CD8-positive, alpha-beta memory T cell (primary cell): ENCODE results near the gene ALKBH3. TPM values are rescaled to one million over a fixed set of nuclear protein-coding genes. Genes with fewer than 3 reads are reported as not detected.

Experiments used
- CTCF ChIA-PET: fragments of 350-600 bp; sonication (Branson Sonifier 250); formaldehyde crosslinking; loops from one replicate; lab custom pipeline; 2021; ENCODE audit warnings: antibody characterized with exemption; lab: Charles Lee
- POLR2A ChIA-PET: fragments of 350-600 bp; sonication (Branson Sonifier 250); formaldehyde crosslinking; loops from one replicate; lab custom pipeline; 2021; ENCODE audit warnings: antibody characterized with exemption; lab: Charles Lee
- DNase-seq, 5 donors: peaks; one replicate each; pipeline versions ENCODE4 v3.0.0 to v3.0.0-alpha.2; 2020 to 2022; ENCODE audit warnings: mixed read lengths in 1 of 5
- H3K27ac ChIP-seq: one replicate; pipeline ENCODE4 v1.7.0; 2013; ENCODE audit warnings: low read depth, mild to moderate bottlenecking, low read length, moderate library complexity
- H3K27me3 ChIP-seq: 2 replicates; pipeline ENCODE4 v1.7.0; 2013; ENCODE audit warnings: low read length, mild to moderate bottlenecking; ENCODE audit not compliant: insufficient read depth, poor library complexity, severe bottlenecking
- H3K36me3 ChIP-seq: 2 replicates; pipeline ENCODE4 v1.7.0; 2013; ENCODE audit warnings: mild to moderate bottlenecking, low read length, moderate library complexity; ENCODE audit not compliant: insufficient read depth
- H3K4me1 ChIP-seq: 2 replicates; pipeline ENCODE4 v1.7.0; 2013; ENCODE audit warnings: mild to moderate bottlenecking, low read length, moderate library complexity; ENCODE audit not compliant: insufficient read depth
- H3K4me3 ChIP-seq: 2 replicates; pipeline ENCODE4 v1.7.0; 2013; ENCODE audit warnings: mild to moderate bottlenecking, low read length
- H3K9me3 ChIP-seq: 2 replicates; pipeline ENCODE4 v1.7.0; 2013; ENCODE audit warnings: mild to moderate bottlenecking, low read length
- H3K27ac Mint-ChIP-seq, 8 donors: one replicate each; pipeline ENCODE4 v1.8.0; 2020 to 2021; ENCODE audit warnings: mixed read lengths in 8 of 8, mild to moderate bottlenecking in 6 of 8, inconsistent platforms in 3 of 8, moderate library complexity in 3 of 8
- H3K27me3 Mint-ChIP-seq, 2 donors: one replicate each; pipeline ENCODE4 v1.8.0; 2020 to 2021; ENCODE audit warnings: mixed read lengths in 2 of 2, mild to moderate bottlenecking in 1 of 2, moderate library complexity in 1 of 2
- H3K36me3 Mint-ChIP-seq, 3 donors: one replicate each; pipeline ENCODE4 v1.8.0; 2020 to 2021; ENCODE audit warnings: mixed read lengths in 3 of 3, inconsistent platforms in 1 of 3, mild to moderate bottlenecking in 1 of 3
- H3K4me1 Mint-ChIP-seq, 3 donors: one replicate each; pipeline ENCODE4 v1.8.0; 2020 to 2021; ENCODE audit warnings: mixed read lengths in 3 of 3, inconsistent platforms in 1 of 3, mild to moderate bottlenecking in 1 of 3
- H3K4me3 Mint-ChIP-seq, 7 donors: one replicate each; pipeline ENCODE4 v1.8.0; 2020 to 2021; ENCODE audit warnings: mixed read lengths in 7 of 7, mild to moderate bottlenecking in 6 of 7, moderate library complexity in 4 of 7, inconsistent platforms in 2 of 7
- H3K9me3 Mint-ChIP-seq, 5 donors: one replicate each; pipeline ENCODE4 v1.8.0; 2020 to 2022; ENCODE audit warnings: mixed read lengths in 5 of 5, mild to moderate bottlenecking in 3 of 5, moderate library complexity in 2 of 5, inconsistent platforms in 1 of 5
- polyA plus RNA-seq: library from polyadenylated mRNA; unstranded; fragments of 300-500 nt; fragmentation: Illumina TruSeq; gene quantifications from one replicate; pipeline ENCODE4 v1.2.3, GENCODE V29; 2021
- total RNA-seq, 2 experiments: library from RNA; stranded (reverse); gene quantifications; one replicate each; pipeline ENCODE4 v1.2.3, GENCODE V29; 2021

The ALKBH3 gene
- total and polyA plus RNA-seq, 3 experiments from 2014 or later, result 38.3 to 51.5 (median 51.1) TPM

- peak overlapping the region in 3 of 8 donors; percentile 19 to 73 (median 36) for H3K27ac Mint-ChIP-seq
These were observed 39.4 kb downstream of the ALKBH3 start for GRCh38 chr11:43919852-43920597.

GRCh38 chr11:43920598-43921419 lies 40.2 kb downstream of the ALKBH3 start:
- ChIA-PET CTCF (no interaction called here), POLR2A (no interaction called here)
- Histone ChIP-seq H3K4me3 (no peak overlapping the region), H3K27ac (no peak overlapping the region), H3K27me3 (no peaks in the 10 kb centered on the region), H3K36me3 (peaks cover 26% of the 10 kb centered on the region), H3K9me3 (no peaks in the 10 kb centered on the region), H3K4me1 (no peaks in the 10 kb centered on the region)
- Mint-ChIP-seq H3K27ac (peak overlapping the region in 1 of 8 donors; percentile 87), H3K4me1 (no peaks in the 10 kb centered on the region), H3K4me3 (no peak overlapping the region), H3K9me3 (no peaks in the 10 kb centered on the region), H3K36me3 (peaks cover 3 to 74% (median 15%) of the 10 kb centered on the region in 3 donors), H3K27me3 (no peaks in the 10 kb centered on the region)
- DNase-seq, result no peak

More at GRCh38 chr11:43919852-43920597, 39.4 kb downstream of the ALKBH3 start:
- Histone ChIP-seq H3K4me3 (no peak overlapping the region), H3K36me3 (peaks cover 27% of the 10 kb centered on the region), H3K9me3 (no peaks in the 10 kb centered on the region), H3K27ac (no peak overlapping the region), H3K27me3 (no peaks in the 10 kb centered on the region), H3K4me1 (no peaks in the 10 kb centered on the region)
- DNase-seq, result no peak
- Mint-ChIP-seq H3K36me3 (peaks cover 3 to 76% (median 17%) of the 10 kb centered on the region in 3 donors), H3K4me3 (no peak overlapping the region), H3K4me1 (no peaks in the 10 kb centered on the region), H3K9me3 (no peaks in the 10 kb centered on the region), H3K27me3 (no peaks in the 10 kb centered on the region)
- CTCF ChIA-PET, result no interaction called here
- POLR2A ChIA-PET, result no interaction called here

- Histone ChIP-seq H3K9me3 (no peaks in the 10 kb centered on the region), H3K27ac (no peak overlapping the region), H3K36me3 (peaks cover 17% of the 10 kb centered on the region), H3K27me3 (no peaks in the 10 kb centered on the region), H3K4me3 (no peak overlapping the region), H3K4me1 (no peaks in the 10 kb centered on the region)
- no peak for DNase-seq
- Mint-ChIP-seq H3K27ac (peak overlapping the region in 3 of 8 donors; percentile 20 to 44 (median 37)), H3K9me3 (no peaks in the 10 kb centered on the region), H3K27me3 (no peaks in the 10 kb centered on the region), H3K36me3 (peaks cover 3 to 66% (median 17%) of the 10 kb centered on the region in 3 donors), H3K4me3 (peak overlapping the region in 1 of 7 donors; percentile 26), H3K4me1 (no peaks in the 10 kb centered on the region)
- ChIA-PET POLR2A (interaction anchor here (0.6 kb wide), 1 partner anchor 36 kb away, joined by 3 read pairs; no protein-coding TSS in a partner anchor), CTCF (interaction anchor here (0.8 kb wide), 1 partner anchor 145 kb away, joined by 3 read pairs; the partner anchor contains the start of gene ACCS)
These were observed 41.1 kb downstream of the ALKBH3 start for GRCh38 chr11:43921561-43922294.

- Histone ChIP-seq H3K27me3 (no peaks in the 10 kb centered on the region), H3K36me3 (peaks cover 14% of the 10 kb centered on the region), H3K27ac (no peak overlapping the region), H3K9me3 (no peaks in the 10 kb centered on the region), H3K4me3 (no peak overlapping the region), H3K4me1 (no peaks in the 10 kb centered on the region)
- H3K4me3 Mint-ChIP-seq, result no peak overlapping the region
- H3K27me3 Mint-ChIP-seq, result no peaks in the 10 kb centered on the region
- DNase-seq, result no peak
- H3K4me1 Mint-ChIP-seq, result no peaks in the 10 kb centered on the region
- H3K27ac Mint-ChIP-seq, result no peak overlapping the region
- ChIA-PET POLR2A (interaction anchor here (0.6 kb wide), 1 partner anchor 37 kb away, joined by 3 read pairs; no protein-coding TSS in a partner anchor), CTCF (interaction anchor here (0.8 kb wide), 1 partner anchor 144 kb away, joined by 3 read pairs; the partner anchor contains the start of gene ACCS)
- no peaks in the 10 kb centered on the region for H3K9me3 Mint-ChIP-seq
- peaks cover 3 to 60% (median 17%) of the 10 kb centered on the region in 3 donors for H3K36me3 Mint-ChIP-seq
These were observed 41.6 kb downstream of the ALKBH3 start for GRCh38 chr11:43922295-43922648.

GRCh38 chr11:43922744-43923405 lies 42.2 kb downstream of the ALKBH3 start:
- CTCF ChIA-PET, result interaction anchor here (0.8 kb wide), 1 partner anchor 143 kb away, joined by 3 read pairs; the partner anchor contains the start of gene ACCS
- Histone ChIP-seq H3K27me3 (no peaks in the 10 kb centered on the region), H3K4me1 (no peaks in the 10 kb centered on the region), H3K4me3 (no peak overlapping the region), H3K36me3 (peaks cover 13% of the 10 kb centered on the region), H3K9me3 (no peaks in the 10 kb centered on the region), H3K27ac (no peak overlapping the region)
- POLR2A ChIA-PET, result no interaction called here
- DNase-seq, result no peak
- no peak overlapping the region for H3K4me3 Mint-ChIP-seq
- no peaks in the 10 kb centered on the region for H3K27me3 Mint-ChIP-seq
- H3K36me3 Mint-ChIP-seq, result peaks cover 3 to 54% (median 17%) of the 10 kb centered on the region in 3 donors
- H3K27ac Mint-ChIP-seq, result peak overlapping the region in 1 of 8 donors; percentile 70
- H3K9me3 Mint-ChIP-seq, result no peaks in the 10 kb centered on the region
- no peaks in the 10 kb centered on the region for H3K4me1 Mint-ChIP-seq

GRCh38 chr11:43923406-43924111 lies 42.9 kb downstream of the ALKBH3 start:
- DNase-seq, result no peak
- H3K27ac Mint-ChIP-seq, result peak overlapping the region in 1 of 8 donors; percentile 70
- H3K4me3 Mint-ChIP-seq, result no peak overlapping the region
- Histone ChIP-seq H3K36me3 (peaks cover 9% of the 10 kb centered on the region), H3K4me3 (no peak overlapping the region), H3K27ac (no peak overlapping the region), H3K27me3 (no peaks in the 10 kb centered on the region), H3K4me1 (no peaks in the 10 kb centered on the region), H3K9me3 (no peaks in the 10 kb centered on the region)
- H3K9me3 Mint-ChIP-seq, result no peaks in the 10 kb centered on the region
- POLR2A ChIA-PET, result no interaction called here
- H3K4me1 Mint-ChIP-seq, result no peaks in the 10 kb centered on the region
- H3K36me3 Mint-ChIP-seq, result peaks cover 3 to 47% (median 16%) of the 10 kb centered on the region in 3 donors
- CTCF ChIA-PET, result no interaction called here
- H3K27me3 Mint-ChIP-seq, result no peaks in the 10 kb centered on the region
